HEK293 (cell line): ENCODE measurements around the gene PTPRO.
A peak's percentile ranks its signal among the peaks of the same experiment; 100 is the strongest.

Experiments used
- CTCF ChIA-PET: fragments of 350-600 bp; formaldehyde crosslinking; extraction: SDS; loops from one replicate; lab custom pipeline; 2021; ENCODE audit warnings: antibody characterized with exemption; lab: Yijun Ruan, JAX
- POLR2A ChIA-PET: fragments of 300-600 bp; formaldehyde crosslinking; extraction: SDS; loops from one replicate; lab custom pipeline; 2020; ENCODE audit warnings: antibody characterized with exemption, inconsistent platforms; lab: Yijun Ruan, JAX
- H3K27ac ChIP-seq: fragments of 200-500 bp; sonication (Bioruptor generic); 2 replicates; pipeline ENCODE4 v1.5.1; 2014; ENCODE audit warnings: low read depth, low read length, control low read depth, inconsistent platforms; ENCODE audit errors: extremely low read depth
- H3K36me3 ChIP-seq, 2 experiments: fragments of 200-500 bp in 1 of 2; sonication (Bioruptor generic) in 1 of 2; 1 replicate in 1 of 2; 2 replicates in 1 of 2; pipeline ENCODE4 v1.5.1; 2014 to 2017; ENCODE audit warnings: inconsistent platforms in 2 of 2, low read length in 2 of 2; ENCODE audit not compliant: control insufficient read depth in 2 of 2, insufficient read depth in 1 of 2
- H3K4me1 ChIP-seq: fragments of 200-500 bp; sonication (Bioruptor generic); 2 replicates; pipeline ENCODE4 v1.5.1; 2014; ENCODE audit warnings: mild to moderate bottlenecking, low read length, inconsistent platforms; ENCODE audit not compliant: control insufficient read depth, insufficient read depth
- H3K4me3 ChIP-seq: 2 replicates; pipeline ENCODE4 v1.5.1; 2011; ENCODE audit warnings: low read depth, mild to moderate bottlenecking, control low read depth, low read length, moderate library complexity
- H3K9me3 ChIP-seq: fragments of 200-500 bp; sonication (Bioruptor generic); 2 replicates; pipeline ENCODE4 v1.5.1; 2014; ENCODE audit warnings: low read depth, low read length, inconsistent platforms; ENCODE audit not compliant: control insufficient read depth, insufficient read depth
- BCL6B ChIP-seq: fragments of 450-650 bp; formaldehyde crosslinking; IDR thresholded peaks from 2 replicates; pipeline ENCODE4 v1.5.1; 2017; ENCODE audit warnings: missing biosample characterization, missing genetic modification characterization
- GLI4 ChIP-seq: fragments of 450-650 bp; formaldehyde crosslinking; IDR thresholded peaks from 2 replicates; pipeline ENCODE4 v1.5.1; 2016; ENCODE audit warnings: missing biosample characterization, missing genetic modification characterization
- HIC1 ChIP-seq: fragments of 450-650 bp; formaldehyde crosslinking; IDR thresholded peaks from 2 replicates; pipeline ENCODE4 v1.5.1; 2016; ENCODE audit warnings: missing biosample characterization, missing genetic modification characterization
- MEIS1 ChIP-seq: sonication (generic); formaldehyde crosslinking; IDR thresholded peaks from 2 replicates; pipeline ENCODE4 v1.8.1; 2022; ENCODE audit warnings: missing genetic modification reagents, mild to moderate bottlenecking, borderline replicate concordance
- PRDM10 ChIP-seq: fragments of 450-650 bp; formaldehyde crosslinking; IDR thresholded peaks from 2 replicates; pipeline ENCODE4 v1.5.1; 2016; ENCODE audit warnings: missing biosample characterization, missing genetic modification characterization
- SCRT1 ChIP-seq: fragments of 450-650 bp; formaldehyde crosslinking; IDR thresholded peaks from 2 replicates; pipeline ENCODE4 v1.5.1; 2016; ENCODE audit warnings: missing biosample characterization, missing genetic modification characterization, borderline replicate concordance
- TSHZ1 ChIP-seq: fragments of 450-650 bp; formaldehyde crosslinking; IDR thresholded peaks from 2 replicates; pipeline ENCODE4 v1.5.1; 2016; ENCODE audit warnings: missing biosample characterization, missing genetic modification characterization, borderline replicate concordance
- ZBTB26 ChIP-seq: fragments of 450-650 bp; formaldehyde crosslinking; optimal IDR thresholded peaks from 2 replicates; pipeline ENCODE3; 2016; ENCODE audit warnings: missing biosample characterization, mild to moderate bottlenecking, missing genetic modification characterization
- ZNF398 ChIP-seq: fragments of 450-650 bp; formaldehyde crosslinking; IDR thresholded peaks from 2 replicates; pipeline ENCODE4 v1.5.1; 2017; ENCODE audit warnings: missing biosample characterization, missing genetic modification characterization
- ZSCAN5A ChIP-seq: fragments of 450-650 bp; formaldehyde crosslinking; IDR thresholded peaks from 2 replicates; pipeline ENCODE4 v1.5.1; 2016; ENCODE audit warnings: missing biosample characterization, missing genetic modification characterization

Gene PTPRO

GRCh38 chr12:15495746-15496145 lies 173.4 kb downstream of the PTPRO start:
- ChIA-PET CTCF (interaction anchor here (0.6 kb wide), 1 partner anchor 910 kb away, joined by 3 read pairs; no protein-coding TSS in a partner anchor), POLR2A (no interaction called here)
- TF ChIP-seq MEIS1 (CRISPR knock-in tag) (no peak), PRDM10 (0 out of 2 replicates have a peak, but pooled peaks have one; percentile 15), ZNF398 (tag by site-specific recombination) (peak; percentile 19; the same call in 1 of the 2 replicates)
- H3K9me3 ChIP-seq = no peaks in the 10 kb centered on the region
- no peak overlapping the region for H3K4me3 ChIP-seq
- peaks cover 18% of the 10 kb centered on the region for H3K4me1 ChIP-seq
- H3K36me3 ChIP-seq = no peaks in the 10 kb centered on the region
- H3K27ac ChIP-seq = no peak overlapping the region

- POLR2A ChIA-PET = no interaction called here
- TF ChIP-seq BCL6B (tag by site-specific recombination) (peak; percentile 56; the same call in 1 of the 2 replicates), HIC1 (0 out of 2 replicates have a peak, but pooled peaks have one; percentile 14), ZSCAN5A (tag by site-specific recombination) (no peak)
- Histone ChIP-seq H3K9me3 (no peaks in the 10 kb centered on the region), H3K4me3 (no peak overlapping the region), H3K4me1 (peaks cover 18% of the 10 kb centered on the region), H3K27ac (no peak overlapping the region), H3K36me3 (no peaks in the 10 kb centered on the region)
- CTCF ChIA-PET = interaction anchor here (0.6 kb wide), 1 partner anchor 15 kb away, joined by 4 read pairs; no protein-coding TSS in a partner anchor
These were observed 174.4 kb downstream of the PTPRO start for GRCh38 chr12:15496738-15497137.

GRCh38 chr12:15497671-15498292 lies 175.5 kb downstream of the PTPRO start:
- CTCF ChIA-PET = no interaction called here
- Histone ChIP-seq H3K4me3 (no peak overlapping the region), H3K27ac (no peak overlapping the region), H3K4me1 (peaks cover 18% of the 10 kb centered on the region), H3K9me3 (no peaks in the 10 kb centered on the region), H3K36me3 (no peaks in the 10 kb centered on the region)
- POLR2A ChIA-PET = no interaction called here
- TF ChIP-seq SCRT1 (tag by site-specific recombination) = no peak
- TF ChIP-seq GLI4 (tag by site-specific recombination) = no peak
- no peak for TF ChIP-seq TSHZ1 (tag by site-specific recombination)
- no peak for TF ChIP-seq ZBTB26
